K562 (cell line): ENCODE data around the gene FAM83F. TPM values are rescaled to one million over a fixed set of nuclear protein-coding genes. Genes with fewer than 3 reads are reported as not detected.
A peak's percentile ranks its signal among the peaks of the same experiment; 100 is the strongest.

Source experiments
- ATF1 ChIP-seq, 2 experiments: fragments of 450-650 bp in 1 of 2; IDR thresholded peaks; 2 replicates each; pipeline ENCODE4 v1.6.1; 2016; ENCODE audit warnings: missing compliant biosample characterization in 1 of 2, missing genetic modification characterization in 1 of 2
- CTCFL ChIP-seq: IDR thresholded peaks from 2 replicates; pipeline ENCODE4 v1.6.1; 2011; ENCODE audit warnings: borderline replicate concordance, low read depth, mild to moderate bottlenecking, moderate library complexity, low read length; ENCODE audit not compliant: insufficient read depth, poor library complexity, severe bottlenecking
- CXXC5 ChIP-seq: fragments of 250-450 bp; sonication (Bioruptor Pico); IDR thresholded peaks from 2 replicates; pipeline ENCODE4 v1.8.0; 2022; ENCODE audit warnings: inconsistent platforms, mild to moderate bottlenecking, moderate library complexity
- KLF16 ChIP-seq: IDR thresholded peaks from 2 replicates; pipeline ENCODE4 v1.6.1; 2016; ENCODE audit warnings: antibody characterized with exemption
- MIER1 ChIP-seq: fragments of 450-650 bp; IDR thresholded peaks from 2 replicates; pipeline ENCODE4 v1.6.1; 2016; ENCODE audit warnings: antibody characterized with exemption, mild to moderate bottlenecking, low read depth
- PTTG1 ChIP-seq: fragments of 450-650 bp; IDR thresholded peaks from 2 replicates; pipeline ENCODE4 v1.6.1; 2016; ENCODE audit warnings: low read depth, mild to moderate bottlenecking, missing genetic modification characterization, missing compliant biosample characterization
- RREB1 ChIP-seq: fragments of 250-450 bp; sonication (Bioruptor Pico); IDR thresholded peaks from 2 replicates; pipeline ENCODE4 v1.4.0; 2020
- ZBTB40 ChIP-seq, 2 experiments: fragments of 450-650 bp in 1 of 2; sonication (generic) in 1 of 2; formaldehyde crosslinking in 1 of 2; IDR thresholded peaks; 2 replicates each; pipeline versions ENCODE4 v1.7.1 to v1.9.0; 2016 to 2022; ENCODE audit warnings: inconsistent platforms in 1 of 2, mild to moderate bottlenecking in 1 of 2, missing genetic modification reagents in 1 of 2
- ZNF263 ChIP-seq: sonication (generic); formaldehyde crosslinking; IDR thresholded peaks from 2 replicates; pipeline ENCODE4 v1.8.0; 2022; ENCODE audit warnings: mild to moderate bottlenecking, missing genetic modification reagents, borderline replicate concordance
- polyA plus RNA-seq, 8 experiments: library from polyadenylated mRNA; depleted of rRNA in 4 of 8; stranded (reverse) in 5 of 8; unstranded in 3 of 8; fragments of >200 nt; fragmentation: Nextera tagmentation in 2 of 8; fragmentation: Illumina TruSeq in 1 of 8; extraction: Ambion mirVana in 2 of 8; extraction: Trizol in 1 of 8; gene quantifications; 2 replicates each; pipeline versions ENCODE4 v1.2.1 to v1.2.3, GENCODE V29; 2011 to 2014; ENCODE audit warnings: inconsistent platforms in 1 of 8, missing spikeins in 1 of 8
- total RNA-seq, 7 experiments: library from RNA; depleted of rRNA in 6 of 7; stranded (reverse); fragments of >200 nt in 6 of 7; fragmentation: Illumina TruSeq in 2 of 7; extraction: Trizol in 2 of 7; gene quantifications; 2 replicates each; pipeline versions ENCODE4 v1.2.1 to v1.2.3, GENCODE V29; 2011 to 2021; ENCODE audit warnings: low replicate concordance in 1 of 7

FAM83F gene
- total and polyA plus RNA-seq, 9 of the 15 experiments (the other 6 are each of a cell fraction or from before 2014, with no cell fraction given) = under 0.01 to 0.13 (median 0.04) TPM; not detected in 1

GRCh38 chr22:40036591-40037225, 42.0 kb downstream of the FAM83F start (continued):
- TF ChIP-seq ZBTB40 (IDR thresholded peaks at IDR 0.05) (no peak), ZBTB40 (CRISPR knock-in tag; IDR thresholded peaks at IDR 0.05) (no peak), RREB1 (CRISPR knock-in tag) (no peak), MIER1 (no peak), PTTG1 (tag) (no peak), KLF16 (0 out of 2 replicates have a peak, but pooled peaks have one; percentile 24), CTCFL (peak; percentile 1), CXXC5 (CRISPR knock-in tag) (peak; percentile 30; the same call in 1 of the 2 replicates), ATF1 (CRISPR knock-in tag; IDR thresholded peaks at IDR 0.05) (no peak), ATF1 (tag; IDR thresholded peaks at IDR 0.05) (0 out of 2 replicates have a peak, but pooled peaks have one; percentile 17), ZNF263 (CRISPR knock-in tag) (peak; percentile 28; the same call in 1 of the 2 replicates)
